A549 (cell line): ENCODE measurements around the gene GAPDHS.

Source experiments
- CEBPB ChIP-seq, 2 experiments: fragments of >200 bp in 1 of 2; sonication (Bioruptor Twin) in 1 of 2; formaldehyde crosslinking in 1 of 2; IDR thresholded peaks; 2 replicates each; pipeline ENCODE4 v1.6.1; 2012 to 2016
- CTCF ChIP-seq: fragments of >200 bp; sonication (Bioruptor Twin); formaldehyde crosslinking; IDR thresholded peaks from 3 replicates; pipeline ENCODE4 v1.5.1; 2016
- EP300 ChIP-seq, 2 experiments: fragments of >200 bp; sonication (Bioruptor Twin); formaldehyde crosslinking; IDR thresholded peaks; 2 replicates in 1 of 2; 3 replicates in 1 of 2; pipeline ENCODE4 v1.6.1; 2016 to 2017
- MAZ ChIP-seq: fragments of 150-350 bp; IDR thresholded peaks from 2 replicates; pipeline ENCODE4 v1.6.1; 2014; ENCODE audit warnings: antibody characterized with exemption, low read depth, low read length, borderline replicate concordance
- NR3C1 ChIP-seq: fragments of >200 bp; sonication (Bioruptor Twin); formaldehyde crosslinking; IDR thresholded peaks from 3 replicates; pipeline ENCODE4 v1.6.1; 2017
- POLR2A ChIP-seq: IDR thresholded peaks from 2 replicates; pipeline ENCODE4 v1.6.1; 2012; ENCODE audit warnings: mild to moderate bottlenecking, low read length
- POLR2AphosphoS2 ChIP-seq: conservative IDR thresholded peaks from 2 replicates; pipeline ENCODE4 v1.6.1; 2012; ENCODE audit warnings: low read length, improper control_type of control experiment, inconsistent platforms
- RAD21 ChIP-seq, 2 experiments: fragments of >200 bp in 1 of 2; sonication (Bioruptor Twin) in 1 of 2; formaldehyde crosslinking in 1 of 2; IDR thresholded peaks in 1 of 2; conservative IDR thresholded peaks in 1 of 2; 2 replicates in 1 of 2; 3 replicates in 1 of 2; pipeline ENCODE4 v1.6.1; 2012 to 2018; ENCODE audit warnings: inconsistent platforms in 1 of 2
- RFX5 ChIP-seq: fragments of 450-650 bp; IDR thresholded peaks from 2 replicates; pipeline ENCODE4 v1.7.1; 2014; ENCODE audit warnings: antibody characterized with exemption, mild to moderate bottlenecking, moderate library complexity
- SMC3 ChIP-seq: fragments of >200 bp; sonication (Bioruptor Twin); formaldehyde crosslinking; IDR thresholded peaks from 3 replicates; pipeline ENCODE4 v1.6.1; 2018; ENCODE audit warnings: inconsistent platforms
- TF ChIP-seq, protein P1 (sequence below): IDR thresholded peaks from 2 replicates; pipeline ENCODE4 v1.6.1; 2012

- TF ChIP-seq CTCF (no peak), RAD21 (conservative IDR thresholded peaks at IDR 0.05 in 1 of 2, IDR thresholded peaks at IDR 0.05 in 1 of 2) (no peak), POLR2A (no peak), CEBPB (IDR thresholded peaks at IDR 0.05) (no peak), EP300 (IDR thresholded peaks at IDR 0.05) (no peak), POLR2AphosphoS2 (no peak), MAZ (no peak), NR3C1 (no peak), SMC3 (no peak), RFX5 (no peak)
- TF ChIP-seq, protein P1, sequence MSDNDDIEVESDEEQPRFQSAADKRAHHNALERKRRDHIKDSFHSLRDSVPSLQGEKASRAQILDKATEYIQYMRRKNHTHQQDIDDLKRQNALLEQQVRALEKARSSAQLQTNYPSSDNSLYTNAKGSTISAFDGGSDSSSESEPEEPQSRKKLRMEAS = no peak
These were observed 10.4 kb upstream of the GAPDHS start for GRCh38 chr19:35522745-35523327.
